DOHH2 (cell line): ENCODE data around the gene SORBS2.

Source experiments
- EZH2phosphoT487 ChIP-seq: fragments of 200-600 bp; sonication (generic); IDR thresholded peaks from 2 replicates; pipeline ENCODE4 v1.6.1; 2017; ENCODE audit warnings: borderline replicate concordance, mild to moderate bottlenecking, antibody characterized with exemption, low read length, moderate library complexity, mixed read lengths
- TF ChIP-seq, protein P1 (sequence below): fragments of 200-600 bp; sonication (generic); IDR thresholded peaks from one replicate; pipeline ENCODE4 v1.5.1; 2014; ENCODE audit warnings: antibody characterized with exemption, mild to moderate bottlenecking, low read depth, low read length; ENCODE audit not compliant: poor library complexity, severe bottlenecking

DNA sequence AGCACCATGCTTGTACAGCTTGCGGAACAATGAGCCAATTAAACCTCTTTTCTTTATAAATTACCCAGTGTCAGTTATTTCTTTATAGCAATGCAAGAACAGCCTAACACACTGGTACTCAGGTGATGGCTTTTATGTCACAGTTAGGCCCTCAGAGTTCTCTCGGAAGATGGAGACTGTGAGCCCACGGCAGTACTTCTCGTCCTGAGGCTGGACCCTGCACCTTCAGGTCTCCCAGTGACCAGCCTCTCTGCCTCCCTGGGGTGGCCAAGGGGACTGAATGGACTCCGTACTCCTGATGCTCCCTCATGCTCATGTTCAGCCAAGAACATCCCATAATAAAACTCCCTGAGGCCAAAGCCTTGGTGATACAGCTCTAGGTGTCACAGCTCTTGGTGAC lies 251.7 kb downstream of the SORBS2 start:
- TF ChIP-seq, protein P1, sequence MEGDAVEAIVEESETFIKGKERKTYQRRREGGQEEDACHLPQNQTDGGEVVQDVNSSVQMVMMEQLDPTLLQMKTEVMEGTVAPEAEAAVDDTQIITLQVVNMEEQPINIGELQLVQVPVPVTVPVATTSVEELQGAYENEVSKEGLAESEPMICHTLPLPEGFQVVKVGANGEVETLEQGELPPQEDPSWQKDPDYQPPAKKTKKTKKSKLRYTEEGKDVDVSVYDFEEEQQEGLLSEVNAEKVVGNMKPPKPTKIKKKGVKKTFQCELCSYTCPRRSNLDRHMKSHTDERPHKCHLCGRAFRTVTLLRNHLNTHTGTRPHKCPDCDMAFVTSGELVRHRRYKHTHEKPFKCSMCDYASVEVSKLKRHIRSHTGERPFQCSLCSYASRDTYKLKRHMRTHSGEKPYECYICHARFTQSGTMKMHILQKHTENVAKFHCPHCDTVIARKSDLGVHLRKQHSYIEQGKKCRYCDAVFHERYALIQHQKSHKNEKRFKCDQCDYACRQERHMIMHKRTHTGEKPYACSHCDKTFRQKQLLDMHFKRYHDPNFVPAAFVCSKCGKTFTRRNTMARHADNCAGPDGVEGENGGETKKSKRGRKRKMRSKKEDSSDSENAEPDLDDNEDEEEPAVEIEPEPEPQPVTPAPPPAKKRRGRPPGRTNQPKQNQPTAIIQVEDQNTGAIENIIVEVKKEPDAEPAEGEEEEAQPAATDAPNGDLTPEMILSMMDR = no peak
- no peak for TF ChIP-seq EZH2phosphoT487
